B cell (primary cell): ENCODE results near the gene MX1. TPM values are rescaled to one million over a fixed set of nuclear protein-coding genes. Genes with fewer than 3 reads are reported as not detected.

Experiments used
- ATAC-seq: fragments of 200-7000 bp; cut with Tn5 transposase; one replicate; pipeline ENCODE4 v1.10.0; 2021; ENCODE audit warnings: low read depth, mild to moderate bottlenecking, moderate number of reproducible peaks, moderate library complexity
- CTCF ChIA-PET: fragments of 350-600 bp; sonication (Branson Sonifier 250); formaldehyde crosslinking; loops from one replicate; lab custom pipeline; 2021; ENCODE audit warnings: antibody characterized with exemption, inconsistent platforms; lab: Charles Lee
- POLR2A ChIA-PET: fragments of 350-600 bp; sonication (Branson Sonifier 250); formaldehyde crosslinking; loops from one replicate; lab custom pipeline; 2021; ENCODE audit warnings: antibody characterized with exemption; lab: Charles Lee
- DNase-seq: peaks from one replicate; pipeline ENCODE4 v3.0.0; 2013
- H2AFZ ChIP-seq: 2 replicates; pipeline ENCODE4 v1.6.1; 2012; ENCODE audit warnings: mild to moderate bottlenecking, low read depth, low read length; ENCODE audit not compliant: insufficient read depth, poor library complexity, severe bottlenecking
- H3K27ac ChIP-seq, 2 donors: 1 replicate in 1 of 2; 2 replicates in 1 of 2; pipeline ENCODE4 v1.5.1; 2012 to 2013; ENCODE audit warnings: low read length in 2 of 2, mild to moderate bottlenecking in 2 of 2, moderate library complexity in 1 of 2
- H3K27me3 ChIP-seq, 4 experiments: fragments of 200-600 bp in 1 of 4; sonication (generic) in 1 of 4; replicated peaks in 1 of 4; 1 replicate in 2 of 4; 2 replicates in 2 of 4; pipeline versions ENCODE4 v1.6.1 to v1.7.0; 2013 to 2016; ENCODE audit warnings: low read length in 3 of 4, mild to moderate bottlenecking in 2 of 4, mixed read lengths in 1 of 4, moderate library complexity in 1 of 4; ENCODE audit not compliant: insufficient read depth in 4 of 4, control insufficient read depth in 3 of 4; ENCODE audit errors: control extremely low read depth in 1 of 4
- H3K36me3 ChIP-seq, 2 experiments: replicated peaks in 1 of 2; 1 replicate in 1 of 2; 2 replicates in 1 of 2; pipeline versions ENCODE4 v1.6.1 to v1.7.1; 2013; ENCODE audit warnings: low read length in 1 of 2; ENCODE audit not compliant: insufficient read depth in 2 of 2, control insufficient read depth in 1 of 2; ENCODE audit errors: control extremely low read depth in 1 of 2, extremely low read depth in 1 of 2
- H3K4me1 ChIP-seq, 2 donors: fragments of 200-600 bp in 1 of 2; sonication (generic) in 1 of 2; 1 replicate in 1 of 2; 2 replicates in 1 of 2; pipeline versions ENCODE4 v1.5.1 to v1.6.1; 2013 to 2017; ENCODE audit warnings: low read length in 2 of 2; ENCODE audit not compliant: control insufficient read depth in 2 of 2, insufficient read depth in 2 of 2
- H3K4me2 ChIP-seq: replicated peaks from 2 replicates; pipeline ENCODE3; 2012; ENCODE audit warnings: mild to moderate bottlenecking, low read depth, low read length; ENCODE audit not compliant: poor library complexity, severe bottlenecking
- H3K4me3 ChIP-seq, 5 experiments: fragments of 200-600 bp in 1 of 5; sonication (generic) in 1 of 5; 1 replicate in 3 of 5; 2 replicates in 2 of 5; pipeline versions ENCODE4 v1.5.1 to v1.7.0; 2011 to 2016; ENCODE audit warnings: low read length in 4 of 5, mild to moderate bottlenecking in 4 of 5, low read depth in 2 of 5, control low read depth in 1 of 5, moderate library complexity in 1 of 5; ENCODE audit not compliant: insufficient read depth in 1 of 5; ENCODE audit errors: control extremely low read depth in 1 of 5, extremely low read depth in 1 of 5
- H3K79me2 ChIP-seq: fragments of 200-600 bp; sonication (generic); one replicate; pipeline ENCODE4 v1.6.0; 2016; ENCODE audit warnings: low read length; ENCODE audit not compliant: control insufficient read depth, insufficient read depth
- H3K9ac ChIP-seq: fragments of 200-600 bp; sonication (generic); 2 replicates; pipeline ENCODE4 v1.6.1; 2017; ENCODE audit warnings: mild to moderate bottlenecking, low read length, moderate library complexity
- H3K9me3 ChIP-seq, 3 donors: one replicate each; pipeline versions ENCODE4 v1.6.1 to v1.7.1; 2013; ENCODE audit warnings: low read length in 2 of 3; ENCODE audit not compliant: control insufficient read depth in 2 of 3, insufficient read depth in 1 of 3; ENCODE audit errors: control extremely low read depth in 1 of 3
- H4K20me1 ChIP-seq: 2 replicates; pipeline ENCODE4 v1.6.0; 2012; ENCODE audit warnings: mild to moderate bottlenecking, low read length; ENCODE audit not compliant: insufficient read depth, control insufficient read depth, poor library complexity, severe bottlenecking
- H3K27ac Mint-ChIP-seq: one replicate; pipeline ENCODE4 v1.8.0; 2021; ENCODE audit warnings: mixed read lengths
- H3K27me3 Mint-ChIP-seq: one replicate; pipeline ENCODE4 v1.8.0; 2021; ENCODE audit warnings: mixed read lengths
- H3K4me1 Mint-ChIP-seq: one replicate; pipeline ENCODE4 v1.8.0; 2021; ENCODE audit warnings: mixed read lengths
- H3K4me3 Mint-ChIP-seq: one replicate; pipeline ENCODE4 v1.8.0; 2021; ENCODE audit warnings: mixed read lengths
- H3K9me3 Mint-ChIP-seq: one replicate; pipeline ENCODE4 v1.8.0; 2022; ENCODE audit warnings: mixed read lengths; ENCODE audit not compliant: insufficient read depth
- CTCF ChIP-seq: fragments of 200-600 bp; IDR thresholded peaks from one replicate; pipeline ENCODE4 v1.8.0; 2022; ENCODE audit warnings: antibody characterized with exemption, mild to moderate bottlenecking
- EZH2 ChIP-seq: IDR thresholded peaks from 2 replicates; pipeline ENCODE4 v1.6.1; 2012; ENCODE audit warnings: borderline replicate concordance, low read depth, mild to moderate bottlenecking, moderate library complexity, low read length; ENCODE audit not compliant: insufficient read depth, poor library complexity, severe bottlenecking
- WGBS: methylation state at CpG from one replicate; pipeline ENCODE4 v1.1.5; 2013; ENCODE audit warnings: missing lambda C conversion rate; ENCODE audit not compliant: insufficient coverage; 5-methylcytosine and 5-hydroxymethylcytosine counted together
- intact Hi-C: fragments of 100-400 bp; cut with micrococcal nuclease; formaldehyde crosslinking; loops from one replicate; pipeline ENCODE4 v1.10.0; 2022
- polyA plus RNA-seq: library from polyadenylated mRNA; depleted of rRNA; stranded (reverse); fragments of >200 nt; gene quantifications from 2 replicates; pipeline ENCODE4 v1.2.3, GENCODE V29; 2012
- total RNA-seq, 2 donors: library from RNA; stranded (reverse); fragments of 120-200 nt in 1 of 2; gene quantifications; 1 replicate in 1 of 2; 2 replicates in 1 of 2; pipeline versions ENCODE4 v1.2.3 to v1.2.4, GENCODE V29; 2013 to 2022

The MX1 gene
- total and polyA plus RNA-seq, 2 donors (not counting 1 experiment from before 2014, with no cell fraction given), result 57.6 to 62.9 TPM

- intact Hi-C loops, result no loop called here
- no peaks in the 10 kb centered on the region for H3K9me3 Mint-ChIP-seq
- Histone ChIP-seq H3K27ac (no peak overlapping the region), H4K20me1 (no peaks in the 10 kb centered on the region), H2AFZ (no peak overlapping the region), H3K4me3 (no peak overlapping the region), H3K36me3 (peaks cover 0 to 85% of the 10 kb centered on the region in 2 experiments), H3K4me2 (no peak overlapping the region), H3K27me3 (no peaks in the 10 kb centered on the region), H3K9ac (no peak overlapping the region), H3K4me1 (no peaks in the 10 kb centered on the region), H3K79me2 (no peaks in the 10 kb centered on the region), H3K9me3 (no peaks in the 10 kb centered on the region)
- 100% methylated on average over 2 of the region's 3 CpGs for WGBS
- H3K27ac Mint-ChIP-seq, result no peak overlapping the region
- no peak for ATAC-seq
- ChIA-PET CTCF (interaction anchor here (1.6 kb wide), 1 partner anchor 164 kb away, joined by 5 read pairs; no protein-coding TSS in a partner anchor), POLR2A (no interaction called here)
- TF ChIP-seq CTCF (no peak), EZH2 (no peak)
- no peaks in the 10 kb centered on the region for H3K27me3 Mint-ChIP-seq
- H3K4me3 Mint-ChIP-seq, result no peak overlapping the region
- DNase-seq, result no peak
- H3K4me1 Mint-ChIP-seq, result peaks cover 1% of the 10 kb centered on the region
These were observed 21.3 kb downstream of the MX1 start for GRCh38 chr21:41447356-41447755.

- Mint-ChIP-seq H3K27ac (no peak overlapping the region), H3K4me1 (peaks cover 1% of the 10 kb centered on the region), H3K4me3 (no peak overlapping the region), H3K27me3 (no peaks in the 10 kb centered on the region), H3K9me3 (no peaks in the 10 kb centered on the region)
- DNase-seq (no peak), ATAC-seq (no peak)
- POLR2A ChIA-PET, result no interaction called here
- Histone ChIP-seq H3K9ac (no peak overlapping the region), H4K20me1 (peaks cover 3% of the 10 kb centered on the region), H3K27me3 (no peaks in the 10 kb centered on the region), H3K79me2 (no peaks in the 10 kb centered on the region), H3K4me1 (no peaks in the 10 kb centered on the region), H3K9me3 (no peaks in the 10 kb centered on the region), H3K36me3 (peaks cover 0 to 87% of the 10 kb centered on the region in 2 experiments), H3K27ac (no peak overlapping the region), H2AFZ (no peak overlapping the region), H3K4me2 (no peak overlapping the region), H3K4me3 (no peak overlapping the region)
- CTCF ChIA-PET, result interaction anchor here (2.6 kb wide), 1 partner anchor 166 kb away, joined by 16 read pairs; no protein-coding TSS in a partner anchor
- WGBS, result 100% methylated on average over 1 of the region's 5 CpGs
- no peak for TF ChIP-seq CTCF
- intact Hi-C loops, result no loop called here
These were observed 23.6 kb downstream of the MX1 start for GRCh38 chr21:41449613-41450012.
